Measurements from ENCODE around the gene PIK3R3.

PIK3R3 gene

GRCh38 chr1:46132529-46133180 lies at the start of gene PIK3R3:
Gene PIK3R3 (minus strand): TSS chr1:46132629. CDS start chr1:46131952, 677 bp downstream.
- peak; percentile 98 for DNase-seq

GRCh38 chr1:46181343-46182260 lies 49.2 kb upstream of the PIK3R3 start:
- DNase-seq, result no peak

GRCh38 chr1:46180082-46180616 lies 47.7 kb upstream of the PIK3R3 start:
- DNase-seq, result peak; percentile 23

GRCh38 chr1:46179138-46180081 lies 47.0 kb upstream of the PIK3R3 start:
- DNase-seq, result peak; percentile 88

- no peak for DNase-seq
Measured at GRCh38 chr1:46176211-46176865, 43.9 kb upstream of the PIK3R3 start, which contains the start of gene P3R3URF. Gene P3R3URF (minus strand): TSS chr1:46176488. CDS start chr1:46176471, 17 bp downstream.

- DNase-seq, result no peak
Measured at GRCh38 chr1:46175243-46175642, 42.8 kb upstream of the PIK3R3 start.

GRCh38 chr1:46174448-46175231 lies 42.2 kb upstream of the PIK3R3 start, which contains the start of gene TSPAN1:
Gene TSPAN1 (plus strand): TSS chr1:46175087. CDS start chr1:46181108, 6,021 bp downstream.
- peak; percentile 11 for DNase-seq

- no peak for DNase-seq
Measured at GRCh38 chr1:46173361-46173856, 41.0 kb upstream of the PIK3R3 start.

- DNase-seq, result no peak
Measured at GRCh38 chr1:46172321-46172720, 39.9 kb upstream of the PIK3R3 start.

GRCh38 chr1:46171871-46172270 lies 39.4 kb upstream of the PIK3R3 start:
- DNase-seq, result no peak

GRCh38 chr1:46171351-46171750 lies 38.9 kb upstream of the PIK3R3 start:
- no peak for DNase-seq

- no peak for DNase-seq
Measured at GRCh38 chr1:46169811-46170454, 37.5 kb upstream of the PIK3R3 start.

- DNase-seq, result no peak
Measured at GRCh38 chr1:46168477-46168876, 36.0 kb upstream of the PIK3R3 start.

GRCh38 chr1:46166521-46167462 lies 34.4 kb upstream of the PIK3R3 start:
- DNase-seq, result no peak

- DNase-seq, result no peak
Measured at GRCh38 chr1:46160212-46160611, 27.8 kb upstream of the PIK3R3 start.

- no peak for DNase-seq
Measured at GRCh38 chr1:46159516-46159915, 27.1 kb upstream of the PIK3R3 start.

- no peak for DNase-seq
Measured at GRCh38 chr1:46158312-46159281, 26.2 kb upstream of the PIK3R3 start.

GRCh38 chr1:46157916-46158311 lies 25.5 kb upstream of the PIK3R3 start:
- DNase-seq, result no peak

All from midbrain (tissue), 1 donor.